Brain microvascular endothelial cell (primary cell): ENCODE results near the gene ATXN7L3.

Source experiments
- DNase-seq: peaks from one replicate; pipeline ENCODE4 v3.0.0-alpha.2; 2020
- H3K27ac ChIP-seq: fragments of 250-450 bp; sonication (Bioruptor Pico); 2 replicates; pipeline ENCODE4 v1.5.1; 2020; ENCODE audit warnings: mild to moderate bottlenecking, moderate library complexity
- H3K27me3 ChIP-seq: fragments of 250-450 bp; sonication (Bioruptor Pico); replicated peaks from 2 replicates; pipeline ENCODE4 v1.5.1; 2020; ENCODE audit warnings: mild to moderate bottlenecking
- H3K36me3 ChIP-seq: fragments of 250-450 bp; sonication (Bioruptor Pico); replicated peaks from 2 replicates; pipeline ENCODE4 v1.5.1; 2020; ENCODE audit warnings: mild to moderate bottlenecking
- H3K4me3 ChIP-seq: 2 replicates; pipeline ENCODE4 v1.5.1; 2011; ENCODE audit warnings: low read depth, mild to moderate bottlenecking, control low read depth, low read length, moderate library complexity
- CTCF ChIP-seq: IDR thresholded peaks from 2 replicates; pipeline ENCODE4 v1.5.1; 2011; ENCODE audit warnings: low read depth, mild to moderate bottlenecking, moderate library complexity, low read length, control low read depth, inconsistent platforms; ENCODE audit errors: missing control alignments
- in situ Hi-C: cut with HindIII; loops from 2 replicates; pipeline ENCODE4 v1.10.0; 2017; ENCODE audit warnings: low sequenced_read_pairs, low pct_ligation_motif_present

Gene ATXN7L3

GRCh38 chr17:44170499-44171201, 29.0 kb downstream of the ATXN7L3 start, which contains the start of gene ASB16:
TSS of gene ASB16 (plus strand) at chr17:44170704. CDS start at chr17:44170790, 86 bp downstream.
- TF ChIP-seq CTCF: peak; percentile 4
- in situ Hi-C loops: no loop called here
- no peaks in the 10 kb centered on the region for H3K36me3 ChIP-seq
- no peak within 1 kb of the TSS for H3K27ac ChIP-seq
- no peaks in the 10 kb centered on the region for H3K27me3 ChIP-seq
- no peak within 1 kb of the TSS for H3K4me3 ChIP-seq
- DNase-seq: no peak

GRCh38 chr17:44170135-44170498, 29.6 kb downstream of the ATXN7L3 start:
- Histone ChIP-seq H3K36me3 (no peaks in the 10 kb centered on the region), H3K27ac (no peak overlapping the region), H3K4me3 (no peak overlapping the region), H3K27me3 (no peaks in the 10 kb centered on the region)
- in situ Hi-C loops: no loop called here
- no peak for TF ChIP-seq CTCF
- no peak for DNase-seq

GRCh38 chr17:44167181-44167861, 32.4 kb downstream of the ATXN7L3 start:
- no peak overlapping the region for H3K4me3 ChIP-seq
- H3K27ac ChIP-seq: no peak overlapping the region
- no peak for DNase-seq
- no peak for TF ChIP-seq CTCF
- in situ Hi-C loops: no loop called here
- no peaks in the 10 kb centered on the region for H3K36me3 ChIP-seq
- H3K27me3 ChIP-seq: no peaks in the 10 kb centered on the region

GRCh38 chr17:44164476-44164875, 35.2 kb downstream of the ATXN7L3 start:
- Histone ChIP-seq H3K27me3 (no peaks in the 10 kb centered on the region), H3K4me3 (no peak overlapping the region), H3K36me3 (no peaks in the 10 kb centered on the region), H3K27ac (no peak overlapping the region)
- TF ChIP-seq CTCF: no peak
- in situ Hi-C loops: no loop called here
- DNase-seq: no peak

- in situ Hi-C loops: no loop called here
- H3K36me3 ChIP-seq: no peaks in the 10 kb centered on the region
- peak; percentile 35 for DNase-seq
Measured at GRCh38 chr17:44159519-44160210, 40.0 kb downstream of the ATXN7L3 start.

More at GRCh38 chr17:44159519-44160210, 40.0 kb downstream of the ATXN7L3 start:
- no peak for TF ChIP-seq CTCF
- no peaks in the 10 kb centered on the region for H3K27me3 ChIP-seq
- H3K27ac ChIP-seq: no peak overlapping the region
- H3K4me3 ChIP-seq: no peak overlapping the region
